Muscle of arm (tissue), 12 donors: ENCODE results near the gene TLE3. TPM values are rescaled to one million over a fixed set of nuclear protein-coding genes. Genes with fewer than 3 reads are reported as not detected.

Experiments used
- DNase-seq: peaks from one replicate; pipeline ENCODE4 v3.0.0-alpha.2; 2013
- polyA plus RNA-seq, 12 donors: library from polyadenylated mRNA; unstranded; fragments of 120-200 nt; gene quantifications; one replicate each; pipeline ENCODE4 v1.2.1, GENCODE V29; 2013; ENCODE audit not compliant: insufficient read length in 12 of 12

TLE3 gene
- polyA plus RNA-seq, 12 donors = 16.7 to 72.6 (median 27.1) TPM; not detected in 1

- no peak for DNase-seq
Observed at GRCh38 chr15:70099967-70100473, 2.3 kb upstream of the TLE3 start.

- DNase-seq = peak; percentile 100
Observed at GRCh38 chr15:70099167-70099966, 1.6 kb upstream of the TLE3 start.

GRCh38 chr15:70098461-70099166, 897 bp upstream of the TLE3 start:
- no peak for DNase-seq

- no peak for DNase-seq
Observed at GRCh38 chr15:70098153-70098460, 390 bp upstream of the TLE3 start.

GRCh38 chr15:70097063-70097320, 725 bp downstream of the TLE3 start:
- DNase-seq = no peak

GRCh38 chr15:70096215-70097062, 1.3 kb downstream of the TLE3 start:
- peak; percentile 41 for DNase-seq

- no peak for DNase-seq
Observed at GRCh38 chr15:70095408-70096214, 2.1 kb downstream of the TLE3 start.

- DNase-seq = no peak
Observed at GRCh38 chr15:70094690-70095311, 2.9 kb downstream of the TLE3 start.

- no peak for DNase-seq
Observed at GRCh38 chr15:70093481-70094319, 4.0 kb downstream of the TLE3 start.

- DNase-seq = no peak
Observed at GRCh38 chr15:70093070-70093469, 4.6 kb downstream of the TLE3 start.

- DNase-seq = no peak
Observed at GRCh38 chr15:70092464-70093027, 5.2 kb downstream of the TLE3 start.

GRCh38 chr15:70091726-70092463, 5.8 kb downstream of the TLE3 start:
- DNase-seq = no peak

- DNase-seq = no peak
Observed at GRCh38 chr15:70090436-70091296, 7.1 kb downstream of the TLE3 start.

GRCh38 chr15:70089692-70089971, 8.1 kb downstream of the TLE3 start:
- no peak for DNase-seq

GRCh38 chr15:70088887-70089691, 8.6 kb downstream of the TLE3 start:
- peak; percentile 63 for DNase-seq

GRCh38 chr15:70088455-70088854, 9.3 kb downstream of the TLE3 start:
- no peak for DNase-seq

GRCh38 chr15:70087708-70088352, 9.9 kb downstream of the TLE3 start:
- DNase-seq = no peak
